GM19193 (cell line): ENCODE data around the gene CADM3.

Experiments used
- POLR2A ChIP-seq: IDR thresholded peaks from 4 replicates; pipeline ENCODE4 v1.6.1; 2011; ENCODE audit not compliant: insufficient read depth, insufficient read length; ENCODE audit errors: extremely low read depth

Gene CADM3

DNA sequence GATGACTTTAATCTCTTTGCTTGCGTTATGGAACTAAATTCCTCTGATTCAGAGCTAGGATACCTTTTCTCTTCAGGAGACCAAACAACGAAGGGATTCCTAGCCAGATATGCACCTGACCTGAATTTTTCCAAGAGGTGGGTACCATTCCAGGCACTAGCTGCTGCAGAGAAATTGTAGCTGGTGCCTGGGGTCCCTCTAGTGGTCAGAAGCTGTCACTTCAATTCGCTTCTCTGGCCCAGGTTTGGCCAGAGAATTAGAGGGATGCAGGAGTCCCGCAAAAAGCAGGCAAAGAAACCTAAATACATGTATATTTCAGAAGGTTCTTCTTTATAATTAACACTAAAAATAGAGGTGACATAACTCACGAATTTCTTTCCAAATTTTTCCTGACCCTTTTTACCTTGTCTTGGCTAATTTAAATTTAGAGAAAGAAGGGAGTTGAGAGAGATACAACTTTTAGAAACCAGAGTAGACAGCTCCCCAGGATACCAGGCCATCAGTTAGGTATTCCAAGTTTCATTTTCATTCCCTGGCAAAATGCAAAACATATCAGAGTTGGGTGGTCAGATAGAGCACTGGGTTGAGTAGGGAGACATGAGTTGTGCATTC lies 42.8 kb downstream of the CADM3 start:
- no peak for TF ChIP-seq POLR2A

DNA sequence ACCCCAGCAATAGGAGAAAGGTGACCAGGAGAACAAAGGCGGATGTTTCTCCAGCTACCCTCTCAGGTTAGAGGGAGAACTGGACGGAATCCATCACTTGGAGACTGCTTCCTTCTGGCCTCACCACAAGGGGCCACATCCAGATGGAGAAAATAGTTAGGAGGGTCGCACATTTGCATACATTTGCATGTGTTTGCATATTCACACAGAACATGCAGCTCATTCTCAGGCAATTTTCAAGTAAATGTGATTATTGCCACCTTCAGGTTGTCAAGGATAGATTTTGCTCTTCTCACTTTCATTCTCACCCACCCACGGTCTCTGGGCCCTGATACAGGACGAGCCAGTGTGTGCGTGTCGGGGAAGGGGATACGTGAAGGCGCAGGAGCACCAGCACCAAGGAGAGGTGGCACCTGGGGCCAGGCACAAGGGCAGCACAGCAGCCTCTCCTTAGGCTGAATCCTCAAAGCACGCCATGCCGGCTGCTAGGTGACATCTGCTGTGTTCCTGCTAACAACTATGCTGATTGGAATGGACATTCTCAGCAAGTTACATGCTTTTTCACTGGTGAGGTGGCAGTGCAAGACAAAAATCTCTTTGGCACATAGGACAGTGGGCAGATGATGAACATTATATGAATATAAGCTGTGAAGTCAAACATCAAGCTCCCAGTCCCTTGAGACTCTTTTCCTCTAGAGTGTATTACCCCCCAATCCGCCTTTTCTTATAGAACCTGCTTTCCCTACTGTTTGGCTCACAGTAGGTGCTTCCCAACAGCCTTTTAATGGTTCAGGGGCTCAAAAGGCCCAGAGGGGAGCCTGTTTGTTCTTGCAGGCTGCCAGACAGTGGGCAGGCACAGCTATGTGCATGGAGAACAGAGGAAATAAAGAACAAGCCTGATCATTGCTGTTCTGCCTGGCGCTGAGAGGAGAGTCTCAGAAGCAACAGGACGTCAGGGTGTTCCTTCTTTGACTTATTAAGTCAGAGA lies 47.5 kb downstream of the CADM3 start:
- no peak for TF ChIP-seq POLR2A

DNA sequence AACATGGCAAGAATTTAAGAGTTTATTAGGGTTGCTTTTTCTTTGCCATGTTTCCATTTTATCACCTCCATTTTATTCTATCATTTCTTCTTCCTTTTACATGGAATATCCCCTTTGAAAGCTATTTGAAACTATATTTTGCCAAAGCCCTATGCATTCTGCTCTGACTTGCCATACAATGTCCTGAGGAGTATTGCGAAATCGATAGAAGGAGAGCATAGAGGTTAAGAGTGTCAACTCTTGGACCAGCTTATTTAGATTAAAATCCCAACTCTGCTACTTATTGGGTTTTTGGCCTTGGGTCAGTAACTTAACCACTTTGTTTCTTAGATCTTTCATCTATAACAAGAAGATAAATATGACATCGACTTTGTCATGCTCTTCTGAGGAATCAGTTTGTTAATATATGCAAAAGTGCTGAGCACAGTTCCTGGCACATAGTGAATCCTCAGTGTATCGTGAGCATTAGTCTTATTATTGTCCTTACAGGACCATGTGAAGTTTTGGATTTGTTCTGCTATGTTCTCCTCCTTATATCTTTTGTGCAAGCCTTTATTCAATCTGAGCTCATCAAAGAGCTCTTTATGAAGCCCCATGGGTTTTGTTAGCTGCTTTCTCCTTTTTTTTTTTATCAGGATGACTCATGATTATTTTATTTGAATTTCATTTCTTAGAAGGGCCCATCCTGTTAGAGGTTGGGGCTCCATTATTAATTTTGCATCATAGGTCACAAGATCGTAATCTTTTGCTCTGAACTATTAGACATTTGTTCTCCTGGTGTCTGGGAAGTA lies 50.9 kb downstream of the CADM3 start:
- TF ChIP-seq POLR2A = no peak

DNA sequence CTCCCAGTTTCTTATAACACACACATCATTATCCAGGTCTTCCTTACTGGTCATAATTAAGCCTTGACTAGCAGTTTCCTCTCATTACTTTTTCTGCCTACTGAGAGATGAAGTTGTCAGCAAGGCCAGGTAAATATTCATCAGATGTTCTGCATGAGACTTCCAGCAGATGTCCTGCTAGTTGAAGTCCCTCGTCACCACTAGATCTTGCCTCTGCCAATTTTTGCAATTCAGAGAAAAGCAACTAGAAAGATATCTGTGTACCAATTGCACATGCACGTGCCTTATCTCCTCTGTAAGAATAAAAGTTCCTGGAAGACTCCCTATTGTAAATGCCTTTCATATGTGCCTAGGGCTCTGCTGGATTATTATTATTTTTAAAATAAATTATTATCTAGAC lies 51.6 kb downstream of the CADM3 start:
- TF ChIP-seq POLR2A = no peak

DNA sequence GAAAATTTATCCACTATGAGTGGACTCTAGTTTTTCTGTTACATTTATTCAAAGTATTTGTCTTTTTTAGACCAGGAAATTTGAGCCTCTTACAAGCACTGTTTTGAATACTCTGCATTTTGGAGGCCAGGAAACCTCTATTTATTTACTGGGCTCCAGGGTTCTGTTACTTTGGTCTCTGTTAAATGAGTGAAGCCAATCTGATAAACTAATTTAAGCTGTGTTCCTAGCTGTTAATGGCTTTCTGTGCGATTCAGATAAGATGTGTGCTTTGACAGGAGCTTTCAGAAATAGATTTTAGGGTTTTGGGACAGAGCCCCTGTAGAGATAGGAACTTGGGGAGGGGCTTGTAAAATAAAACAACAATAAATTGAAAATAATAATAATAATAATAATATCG lies 57.1 kb downstream of the CADM3 start:
- TF ChIP-seq POLR2A = no peak

DNA sequence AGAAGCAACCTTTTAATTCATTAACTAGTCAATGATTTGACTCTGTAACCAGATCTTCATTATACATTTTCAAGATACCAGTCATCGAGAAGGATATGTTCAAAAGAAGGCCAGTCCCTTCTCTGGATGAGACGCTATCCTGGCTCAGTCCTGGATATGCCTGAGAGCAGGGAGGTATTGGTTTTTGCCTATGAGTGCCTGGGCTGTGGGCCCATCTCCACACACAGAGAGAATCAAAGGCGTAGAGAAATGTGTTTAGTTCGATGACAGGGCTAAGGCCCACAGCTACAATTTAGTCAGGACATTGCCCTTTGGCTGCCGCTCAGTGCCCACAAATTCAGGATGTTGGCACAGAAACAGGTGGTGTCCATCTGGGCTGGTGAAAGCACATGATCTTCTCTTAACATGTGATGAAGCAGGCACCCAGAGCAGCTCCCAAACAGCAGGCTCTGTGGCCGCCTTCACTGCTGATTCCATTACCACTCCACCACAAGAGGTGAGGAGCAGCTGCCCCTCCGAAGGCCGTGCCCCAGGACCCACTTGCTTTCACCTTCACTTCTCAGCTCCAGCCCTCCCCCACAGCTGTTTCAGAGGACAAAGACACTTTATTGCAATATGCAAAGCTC lies 58.0 kb downstream of the CADM3 start:
- TF ChIP-seq POLR2A = no peak

DNA sequence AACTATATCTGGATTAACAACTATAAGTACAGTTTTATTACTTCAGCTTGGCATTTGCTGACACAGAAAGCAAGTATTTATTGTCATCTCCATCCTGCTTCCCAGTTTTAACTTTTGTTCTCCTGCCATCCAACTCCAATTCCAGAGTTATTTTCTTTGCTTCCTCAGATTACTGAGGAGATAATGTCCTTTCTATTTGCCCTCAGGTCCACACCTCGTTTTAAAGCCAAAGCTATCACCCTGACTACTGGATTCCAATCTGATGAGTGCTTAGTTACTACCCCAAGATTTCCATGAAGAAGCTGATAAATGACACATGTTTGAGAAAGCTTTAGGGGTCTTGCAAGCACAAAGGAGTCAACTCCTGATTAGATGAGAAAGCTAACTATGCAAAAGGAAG lies 58.5 kb downstream of the CADM3 start:
- TF ChIP-seq POLR2A = no peak

DNA sequence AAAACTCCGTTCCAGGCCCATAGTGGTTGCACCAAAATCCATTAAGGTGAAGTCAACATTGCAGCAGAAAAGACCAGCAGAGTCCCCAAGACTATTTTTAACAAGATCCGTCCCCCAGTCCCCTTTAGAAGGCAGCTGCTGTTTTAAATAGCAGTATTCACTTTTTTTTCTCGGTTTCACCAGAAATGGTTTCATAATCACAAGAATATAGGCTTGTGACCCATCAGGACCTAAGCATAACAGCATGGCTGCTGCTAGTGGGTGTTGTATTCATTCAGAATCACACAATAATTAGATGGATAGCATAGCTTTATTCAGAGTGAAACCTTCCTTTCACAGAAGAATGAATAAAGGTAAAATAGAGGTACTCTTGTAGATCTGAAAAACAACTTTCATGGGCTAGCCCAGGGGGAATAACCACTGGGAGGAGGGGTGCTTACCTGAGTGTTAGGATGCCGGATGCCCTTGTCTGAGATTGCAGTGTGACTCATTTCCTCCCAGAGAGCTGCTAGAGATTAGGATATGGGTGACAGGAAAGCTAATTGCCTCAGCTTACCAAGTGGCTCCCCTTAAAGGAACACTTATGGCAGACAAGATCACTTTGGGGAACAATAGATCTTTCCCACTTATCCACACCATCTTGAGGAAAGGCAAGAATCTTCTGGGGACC lies 68.3 kb downstream of the CADM3 start:
- no peak for TF ChIP-seq POLR2A

DNA sequence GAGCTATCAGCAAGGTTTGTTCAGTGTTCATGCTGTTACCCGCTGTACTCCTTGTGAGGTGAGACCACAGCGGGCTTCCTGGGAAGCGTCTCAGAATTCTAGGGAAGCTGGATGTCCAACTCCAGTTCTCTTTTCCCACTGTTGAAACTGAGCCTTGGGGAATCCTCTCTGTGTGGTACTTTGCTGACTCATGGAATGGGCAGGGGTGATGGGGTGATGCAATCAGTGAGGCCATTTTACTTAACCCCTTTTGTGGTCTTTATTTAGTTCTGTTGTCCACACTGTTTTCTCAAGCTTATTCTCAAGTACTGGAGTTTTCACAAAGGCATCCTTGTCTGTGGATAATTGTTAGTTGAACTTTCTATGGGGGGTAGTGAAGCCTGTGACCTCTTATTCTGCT lies 75.9 kb downstream of the CADM3 start:
- TF ChIP-seq POLR2A = no peak

DNA sequence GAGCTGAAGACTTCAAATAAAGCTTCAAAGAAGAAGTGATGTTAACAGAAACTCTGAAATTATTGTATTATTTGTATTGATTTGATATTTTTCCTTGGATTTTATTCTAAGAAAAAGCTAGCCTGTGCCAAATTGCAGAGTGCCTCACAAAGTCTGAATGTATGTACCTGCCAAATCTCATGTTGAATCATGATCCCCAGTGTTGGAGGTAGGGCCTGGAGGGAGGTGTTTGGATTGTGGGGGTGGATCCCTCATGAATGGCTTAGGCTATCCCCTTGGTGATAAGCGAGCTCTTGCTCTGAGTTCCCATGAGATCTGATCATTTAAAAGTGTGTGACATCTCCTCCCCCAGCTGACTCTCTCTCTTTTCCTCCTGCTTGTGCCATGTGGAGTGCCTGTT lies 76.9 kb downstream of the CADM3 start:
- TF ChIP-seq POLR2A = no peak

DNA sequence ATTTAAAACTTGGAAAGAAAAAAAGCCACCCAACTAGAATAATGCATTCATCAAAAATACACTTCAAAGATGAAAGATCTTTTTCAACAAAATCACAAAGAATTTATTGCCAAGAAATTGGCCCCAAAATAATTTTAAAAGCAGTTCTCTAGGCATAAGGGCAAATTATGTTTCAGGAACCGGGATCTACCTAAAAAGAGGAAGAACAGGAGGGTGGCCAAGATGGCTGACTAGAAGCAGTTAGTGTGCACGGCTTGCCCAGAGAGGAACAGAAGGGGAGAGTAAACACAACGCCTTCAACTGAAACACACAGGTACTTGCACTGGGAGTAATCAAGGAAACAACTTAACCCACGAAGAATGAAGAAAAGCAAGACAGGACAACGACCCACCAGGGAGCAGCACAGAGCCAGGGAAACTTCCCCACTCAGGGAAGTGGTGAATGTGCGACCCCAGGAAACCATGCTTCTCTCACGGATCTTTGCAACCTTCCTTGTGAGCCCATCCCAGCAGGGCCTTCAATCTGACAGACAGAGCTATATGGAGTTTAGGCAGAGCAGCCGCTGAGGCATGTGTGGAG lies 79.3 kb downstream of the CADM3 start:
- no peak for TF ChIP-seq POLR2A
